Muscle layer of duodenum (tissue), 2 donors: ENCODE measurements around the gene NRP2.

ENCODE experiments used
- H3K27ac ChIP-seq: one replicate; pipeline ENCODE4 v1.7.0; 2013; ENCODE audit warnings: mild to moderate bottlenecking, low read length
- H3K27me3 ChIP-seq: one replicate; pipeline ENCODE4 v1.7.0; 2013; ENCODE audit warnings: low read depth, mild to moderate bottlenecking, control low read depth, low read length
- H3K36me3 ChIP-seq, 2 donors: one replicate each; pipeline ENCODE4 v1.7.0; 2013; ENCODE audit warnings: low read length in 2 of 2, control low read depth in 1 of 2, mild to moderate bottlenecking in 1 of 2; ENCODE audit not compliant: insufficient read depth in 2 of 2, control insufficient read depth in 1 of 2
- H3K4me1 ChIP-seq, 2 donors: one replicate each; pipeline ENCODE4 v1.7.0; 2013; ENCODE audit warnings: low read length in 2 of 2, mild to moderate bottlenecking in 2 of 2, control low read depth in 1 of 2, moderate library complexity in 1 of 2; ENCODE audit not compliant: insufficient read depth in 2 of 2, control insufficient read depth in 1 of 2
- H3K4me3 ChIP-seq, 2 donors: one replicate each; pipeline ENCODE4 v1.7.0; 2013; ENCODE audit warnings: low read length in 2 of 2, low read depth in 1 of 2, mild to moderate bottlenecking in 1 of 2
- H3K9me3 ChIP-seq, 2 donors: one replicate each; pipeline ENCODE4 v1.7.0; 2013; ENCODE audit warnings: low read length in 2 of 2, control low read depth in 1 of 2, mild to moderate bottlenecking in 1 of 2; ENCODE audit not compliant: control insufficient read depth in 1 of 2
- donor health status: healthy.

NRP2 gene

DNA sequence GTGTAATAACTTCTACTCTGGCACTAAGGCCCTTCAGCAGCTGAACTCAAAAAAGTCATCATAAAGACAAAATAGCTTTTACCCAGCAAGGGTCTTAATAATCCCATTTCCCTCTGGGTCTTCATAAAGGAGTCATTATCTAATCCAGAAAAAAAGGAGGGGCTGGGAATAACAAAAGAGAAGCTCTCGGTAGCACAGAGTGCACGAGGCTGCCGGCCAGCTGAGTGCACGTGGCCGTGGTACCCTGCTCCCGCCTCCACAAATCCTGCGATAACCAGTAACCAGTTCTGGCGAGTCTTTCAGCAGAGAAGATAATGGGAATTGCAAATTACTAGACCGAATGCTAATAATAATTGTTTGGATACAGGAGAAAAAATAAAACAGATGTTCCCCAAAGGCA lies 7.5 kb downstream of the NRP2 start:
- Histone ChIP-seq H3K27me3 (peaks cover 7% of the 10 kb centered on the region), H3K4me1 (peaks cover 6 to 41% of the 10 kb centered on the region in 2 donors), H3K27ac (peak overlapping the region; percentile 88), H3K9me3 (no peaks in the 10 kb centered on the region), H3K4me3 (peak overlapping the region in 1 of 2 donors; percentile 40), H3K36me3 (no peaks in the 10 kb centered on the region)

GRCh38 chr2:205692104-205692503 lies 9.8 kb downstream of the NRP2 start:
- H3K4me3 ChIP-seq = no peak overlapping the region
- peak overlapping the region; percentile 2 for H3K27ac ChIP-seq
- H3K4me1 ChIP-seq = peaks cover 12 to 58% of the 10 kb centered on the region in 2 donors
- no peaks in the 10 kb centered on the region for H3K9me3 ChIP-seq
- no peaks in the 10 kb centered on the region for H3K27me3 ChIP-seq
- no peaks in the 10 kb centered on the region for H3K36me3 ChIP-seq

- Histone ChIP-seq H3K27ac (peak overlapping the region; percentile 73), H3K36me3 (peaks cover 0 to 6% of the 10 kb centered on the region in 2 donors), H3K4me1 (peaks cover 8 to 76% of the 10 kb centered on the region in 2 donors), H3K27me3 (no peaks in the 10 kb centered on the region), H3K9me3 (no peaks in the 10 kb centered on the region), H3K4me3 (no peak overlapping the region)
Observed at GRCh38 chr2:205694256-205694655, 12.0 kb downstream of the NRP2 start.

- Histone ChIP-seq H3K27me3 (no peaks in the 10 kb centered on the region), H3K4me3 (no peak overlapping the region), H3K9me3 (no peaks in the 10 kb centered on the region), H3K27ac (peak overlapping the region; percentile 73), H3K36me3 (peaks cover 0 to 6% of the 10 kb centered on the region in 2 donors), H3K4me1 (peaks cover 21 to 79% of the 10 kb centered on the region in 2 donors)
Observed at GRCh38 chr2:205695460-205695991, 13.2 kb downstream of the NRP2 start.

DNA sequence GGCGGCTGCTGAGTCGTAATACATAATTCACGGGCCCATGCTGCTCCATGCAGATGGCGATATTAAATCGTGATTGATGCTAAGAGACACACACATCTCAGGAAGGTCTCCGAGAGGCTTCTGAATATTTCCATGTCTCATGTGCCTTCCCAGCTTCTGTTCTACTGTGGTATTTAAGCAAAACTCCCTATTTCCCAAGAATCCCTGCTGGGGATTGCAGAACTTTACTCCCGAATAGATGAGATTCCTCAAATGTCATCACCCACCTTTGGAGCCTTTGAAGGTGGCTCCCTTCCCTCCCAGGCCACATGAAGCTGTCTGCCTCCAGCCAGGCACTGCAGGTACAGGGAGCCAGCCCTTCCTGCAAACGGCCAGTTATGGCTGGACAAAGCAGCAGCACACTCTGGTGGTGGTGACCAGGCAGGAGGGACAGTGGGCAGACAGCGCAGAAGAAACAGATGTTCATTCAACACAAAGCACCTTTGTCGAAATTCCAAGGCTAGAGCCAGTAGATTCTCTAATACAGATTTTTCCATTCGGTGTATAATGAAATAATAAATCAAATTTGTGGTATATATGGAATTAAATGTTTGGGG lies 14.1 kb downstream of the NRP2 start:
- peak overlapping the region; percentile 73 for H3K27ac ChIP-seq
- H3K9me3 ChIP-seq = no peaks in the 10 kb centered on the region
- peaks cover 0 to 6% of the 10 kb centered on the region in 2 donors for H3K36me3 ChIP-seq
- H3K4me1 ChIP-seq = peaks cover 24 to 74% of the 10 kb centered on the region in 2 donors
- H3K4me3 ChIP-seq = no peak overlapping the region
- no peaks in the 10 kb centered on the region for H3K27me3 ChIP-seq

DNA sequence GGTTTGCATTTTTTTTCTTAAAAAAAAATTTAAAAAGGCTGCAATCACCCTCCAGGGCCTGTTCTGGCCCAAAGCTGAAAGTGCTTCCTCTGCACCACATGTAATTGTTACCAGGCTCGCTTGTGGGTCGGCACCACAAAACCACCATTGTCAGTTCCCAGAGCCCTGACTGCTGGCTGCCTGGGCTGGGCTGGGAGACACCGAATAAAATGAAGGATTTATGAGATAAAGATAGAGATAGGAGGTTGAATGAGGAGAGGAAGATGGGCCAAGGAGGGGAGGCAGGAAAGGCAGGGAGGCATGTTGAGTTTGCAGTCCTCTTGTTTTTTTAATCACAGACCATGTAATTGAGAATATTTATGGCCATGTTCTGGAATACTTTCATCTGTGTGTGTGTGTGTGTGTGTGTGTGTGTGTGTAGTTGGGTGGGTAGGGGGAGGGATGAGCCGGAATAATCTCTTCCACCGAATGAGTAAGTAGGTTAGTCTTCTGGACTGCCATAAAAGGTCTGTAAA lies 14.7 kb downstream of the NRP2 start:
- H3K4me3 ChIP-seq = no peak overlapping the region
- peaks cover 26 to 71% of the 10 kb centered on the region in 2 donors for H3K4me1 ChIP-seq
- no peaks in the 10 kb centered on the region for H3K27me3 ChIP-seq
- peak overlapping the region; percentile 73 for H3K27ac ChIP-seq
- peaks cover 0 to 6% of the 10 kb centered on the region in 2 donors for H3K36me3 ChIP-seq
- no peaks in the 10 kb centered on the region for H3K9me3 ChIP-seq

DNA sequence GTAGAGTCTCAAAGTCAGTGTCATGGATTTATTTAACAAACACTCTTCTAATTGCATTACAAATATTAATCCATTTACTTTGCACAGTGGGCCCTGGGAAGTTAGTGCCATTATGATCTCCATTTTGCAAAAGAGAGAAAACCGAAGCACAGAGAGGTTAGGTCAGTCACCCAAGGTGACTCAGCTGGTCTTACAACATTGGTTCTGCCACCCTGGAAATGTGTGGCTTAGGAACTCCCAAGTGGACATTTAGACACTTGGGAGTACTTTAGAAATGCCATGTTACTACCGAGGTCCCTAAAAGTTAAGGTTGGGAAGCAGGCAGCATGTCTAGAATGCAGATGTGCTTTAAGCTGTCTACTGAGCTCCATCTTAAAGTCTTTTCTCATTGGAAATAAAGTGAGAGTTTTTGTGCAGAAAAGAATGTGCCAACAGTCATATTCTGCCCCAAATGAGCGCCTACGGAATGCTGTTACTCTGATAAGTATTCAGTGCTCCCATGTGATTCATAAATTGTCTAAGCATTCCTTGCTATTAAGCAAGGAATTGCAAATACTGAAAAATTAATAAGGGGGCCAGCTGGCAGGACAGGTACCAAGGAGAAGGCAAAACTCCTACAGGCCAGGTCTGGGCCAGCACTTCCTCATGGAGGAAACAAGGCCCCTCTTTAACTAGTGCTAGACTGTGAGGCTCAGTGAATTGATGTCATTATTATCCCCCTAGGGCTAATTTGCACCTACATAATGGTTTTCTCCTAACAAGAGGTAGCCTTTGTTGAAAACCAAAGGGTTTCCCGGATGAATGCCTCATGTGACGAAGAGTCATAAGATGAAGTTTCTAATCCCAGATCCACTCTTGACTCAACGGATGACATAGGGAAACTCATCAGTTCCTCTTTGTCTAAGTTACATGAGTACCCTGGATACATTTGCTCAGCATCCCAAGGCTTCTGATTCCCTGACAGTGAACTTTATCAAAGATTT lies 16.3 kb downstream of the NRP2 start:
- H3K4me1 ChIP-seq = peaks cover 36 to 79% of the 10 kb centered on the region in 2 donors
- peak overlapping the region; percentile 87 for H3K27ac ChIP-seq
- no peak overlapping the region for H3K4me3 ChIP-seq
- H3K27me3 ChIP-seq = no peaks in the 10 kb centered on the region
- peaks cover 0 to 6% of the 10 kb centered on the region in 2 donors for H3K36me3 ChIP-seq
- H3K9me3 ChIP-seq = no peaks in the 10 kb centered on the region

- Histone ChIP-seq H3K27ac (peak overlapping the region; percentile 87), H3K9me3 (no peaks in the 10 kb centered on the region), H3K36me3 (peaks cover 0 to 8% of the 10 kb centered on the region in 2 donors), H3K4me3 (peak overlapping the region in 1 of 2 donors; percentile 1), H3K27me3 (no peaks in the 10 kb centered on the region), H3K4me1 (peaks cover 44 to 81% of the 10 kb centered on the region in 2 donors)
Observed at GRCh38 chr2:205699515-205700289, 17.4 kb downstream of the NRP2 start.

DNA sequence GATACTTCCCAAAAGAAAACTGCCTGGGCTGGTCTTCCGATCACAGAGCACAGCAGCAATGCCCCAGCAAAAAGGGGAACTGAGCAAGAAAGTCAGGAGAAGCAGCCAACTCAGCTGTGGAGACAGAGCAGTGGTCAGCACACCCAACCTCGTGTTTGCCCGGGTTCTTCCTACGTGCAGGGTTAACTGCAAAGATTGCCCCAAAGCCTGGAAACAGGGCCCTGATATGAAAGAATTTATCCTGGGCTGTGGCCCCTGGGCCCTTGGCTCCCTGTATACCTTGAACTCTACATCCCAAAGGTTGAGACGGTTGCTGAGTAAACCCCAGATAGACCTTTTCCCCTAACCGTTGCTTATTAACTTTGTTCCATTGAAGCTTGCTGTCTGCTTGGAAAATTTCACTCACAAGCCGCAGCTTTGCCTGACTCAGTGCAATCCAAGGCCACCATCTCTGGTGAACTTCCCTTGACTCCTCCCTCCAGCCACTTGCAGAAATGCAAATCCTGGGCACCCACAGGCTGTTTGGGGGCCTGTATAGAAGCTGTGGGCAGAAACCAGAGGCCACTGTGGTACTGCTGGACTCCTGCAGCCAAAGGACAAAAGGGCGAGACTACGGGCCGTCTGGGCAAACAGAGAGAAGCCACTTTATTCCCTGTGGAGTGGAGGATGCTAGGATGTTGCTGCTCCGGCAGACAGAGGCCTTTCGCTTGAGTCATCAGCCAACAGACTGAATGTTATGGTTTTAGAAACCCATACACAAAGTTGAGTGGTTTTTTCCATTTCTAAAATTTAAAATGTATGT lies 18.2 kb downstream of the NRP2 start:
- H3K9me3 ChIP-seq = no peaks in the 10 kb centered on the region
- peak overlapping the region in 1 of 2 donors; percentile 27 for H3K4me3 ChIP-seq
- H3K4me1 ChIP-seq = peaks cover 45 to 83% of the 10 kb centered on the region in 2 donors
- H3K27me3 ChIP-seq = no peaks in the 10 kb centered on the region
- peak overlapping the region; percentile 87 for H3K27ac ChIP-seq
- H3K36me3 ChIP-seq = peaks cover 0 to 9% of the 10 kb centered on the region in 2 donors

DNA sequence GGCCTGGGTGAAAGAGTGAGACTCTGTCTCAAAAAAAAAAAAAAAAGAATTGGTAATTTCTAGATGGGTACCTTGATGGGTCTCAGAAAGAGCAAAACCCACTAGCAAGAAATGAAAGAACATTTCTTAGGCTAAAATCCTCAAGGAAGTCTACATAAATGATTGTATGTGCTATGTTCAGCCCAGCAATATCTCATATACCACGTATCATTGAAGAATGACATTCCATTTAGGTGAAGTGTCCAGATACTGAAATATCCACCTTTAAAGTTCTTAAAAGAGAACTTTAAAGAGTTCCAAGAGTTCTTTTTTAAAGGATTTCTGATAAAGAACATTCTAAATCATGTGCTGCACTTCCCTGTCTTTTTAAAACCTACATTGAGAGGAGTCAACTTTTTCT lies 19.2 kb downstream of the NRP2 start:
- Histone ChIP-seq H3K9me3 (no peaks in the 10 kb centered on the region), H3K27ac (peak overlapping the region; percentile 87), H3K27me3 (no peaks in the 10 kb centered on the region), H3K4me1 (peaks cover 49 to 83% of the 10 kb centered on the region in 2 donors), H3K4me3 (no peak overlapping the region), H3K36me3 (peaks cover 0 to 9% of the 10 kb centered on the region in 2 donors)
